Measurements from ENCODE around the gene ATP2C2. TPM values are rescaled to one million over a fixed set of nuclear protein-coding genes. Genes with fewer than 3 reads are reported as not detected.

Gene ATP2C2
- total RNA-seq, 4 donors from 2014 or later = 51.7 to 133 (median 57.7) TPM

DNA sequence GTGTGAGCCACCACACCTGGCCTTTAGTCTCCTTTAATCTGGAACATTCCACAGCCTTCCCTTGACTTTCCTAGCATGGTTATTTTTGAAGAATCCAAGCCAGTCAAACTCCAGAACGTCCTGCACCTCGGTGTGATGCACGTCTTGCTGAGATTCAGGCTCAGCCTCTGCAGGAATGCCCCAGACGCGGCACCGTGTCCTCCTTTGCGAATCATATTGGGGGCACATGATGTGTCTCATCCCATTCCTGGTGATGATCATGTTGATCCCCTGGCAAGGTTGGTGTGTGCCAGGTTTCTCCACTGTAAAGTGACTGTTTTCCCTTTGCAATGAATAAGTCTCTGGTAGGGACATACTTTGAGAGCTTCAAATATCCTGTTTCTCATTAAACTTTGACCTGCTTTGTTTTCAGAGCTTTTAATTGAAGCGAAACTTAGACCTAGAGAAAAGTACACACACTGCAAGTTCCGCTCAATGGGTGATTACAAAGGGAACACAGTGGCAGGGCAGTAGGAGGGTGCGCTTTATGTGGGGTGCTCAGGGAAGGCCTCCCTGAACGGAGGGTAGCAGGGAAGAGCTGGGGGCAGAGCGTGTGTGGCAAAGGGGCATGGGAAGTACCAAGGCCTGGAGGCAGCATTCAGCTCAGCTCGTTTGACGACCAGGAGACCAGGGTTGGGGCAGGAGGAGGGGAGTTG is 9.6 kb upstream of the ATP2C2 start:
- no peak for DNase-seq (ENCODE audit: low spot score in 2 of 2)
- TF ChIP-seq, protein P1, sequence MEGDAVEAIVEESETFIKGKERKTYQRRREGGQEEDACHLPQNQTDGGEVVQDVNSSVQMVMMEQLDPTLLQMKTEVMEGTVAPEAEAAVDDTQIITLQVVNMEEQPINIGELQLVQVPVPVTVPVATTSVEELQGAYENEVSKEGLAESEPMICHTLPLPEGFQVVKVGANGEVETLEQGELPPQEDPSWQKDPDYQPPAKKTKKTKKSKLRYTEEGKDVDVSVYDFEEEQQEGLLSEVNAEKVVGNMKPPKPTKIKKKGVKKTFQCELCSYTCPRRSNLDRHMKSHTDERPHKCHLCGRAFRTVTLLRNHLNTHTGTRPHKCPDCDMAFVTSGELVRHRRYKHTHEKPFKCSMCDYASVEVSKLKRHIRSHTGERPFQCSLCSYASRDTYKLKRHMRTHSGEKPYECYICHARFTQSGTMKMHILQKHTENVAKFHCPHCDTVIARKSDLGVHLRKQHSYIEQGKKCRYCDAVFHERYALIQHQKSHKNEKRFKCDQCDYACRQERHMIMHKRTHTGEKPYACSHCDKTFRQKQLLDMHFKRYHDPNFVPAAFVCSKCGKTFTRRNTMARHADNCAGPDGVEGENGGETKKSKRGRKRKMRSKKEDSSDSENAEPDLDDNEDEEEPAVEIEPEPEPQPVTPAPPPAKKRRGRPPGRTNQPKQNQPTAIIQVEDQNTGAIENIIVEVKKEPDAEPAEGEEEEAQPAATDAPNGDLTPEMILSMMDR (IDR thresholded peaks at IDR 0.05) = no peak
- TF ChIP-seq POLR2A (IDR thresholded peaks at IDR 0.05) = no peak
- H3K4me3 ChIP-seq (ENCODE audit: low read depth, poor library complexity, severe bottlenecking) = no peak overlapping the region
- intact Hi-C loops (cut with DNase I; ENCODE audit: low total_unique reads) = no loop called here
- WGBS, 2 donors = 82 to 86% methylated on average over 14 of the region's 14 CpGs

GRCh38 chr16:84359326-84359725 is 9.0 kb upstream of the ATP2C2 start:
- WGBS, 2 donors = 82 to 83% methylated on average over 7 to 8 of the region's 8 CpGs
- DNase-seq (ENCODE audit: low spot score in 2 of 2) = no peak
- intact Hi-C loops (cut with DNase I; ENCODE audit: low total_unique reads) = no loop called here
- no peak overlapping the region for H3K4me3 ChIP-seq (ENCODE audit: low read depth, poor library complexity, severe bottlenecking)
- TF ChIP-seq POLR2A (IDR thresholded peaks at IDR 0.05) = no peak
- TF ChIP-seq, protein P1 (IDR thresholded peaks at IDR 0.05) = no peak

- DNase-seq (ENCODE audit: low spot score in 2 of 2) = no peak
- intact Hi-C loops (cut with DNase I; ENCODE audit: low total_unique reads) = no loop called here
- no peak for TF ChIP-seq POLR2A (IDR thresholded peaks at IDR 0.05)
- TF ChIP-seq, protein P1 (IDR thresholded peaks at IDR 0.05) = no peak
- no peak overlapping the region for H3K4me3 ChIP-seq (ENCODE audit: low read depth, poor library complexity, severe bottlenecking)
- 87 to 88% methylated on average over 15 of the region's 15 CpGs for WGBS, 2 donors
Observed at GRCh38 chr16:84360170-84360569, 8.2 kb upstream of the ATP2C2 start.

GRCh38 chr16:84360748-84361147 is 7.6 kb upstream of the ATP2C2 start:
- no peak for DNase-seq (ENCODE audit: low spot score in 2 of 2)
- intact Hi-C loops (cut with DNase I; ENCODE audit: low total_unique reads) = no loop called here
- H3K4me3 ChIP-seq (ENCODE audit: low read depth, poor library complexity, severe bottlenecking) = no peak overlapping the region
- TF ChIP-seq POLR2A (IDR thresholded peaks at IDR 0.05) = no peak
- TF ChIP-seq, protein P1 (IDR thresholded peaks at IDR 0.05) = no peak
- WGBS, 2 donors = 82 to 93% methylated on average over 4 of the region's 4 CpGs

DNA sequence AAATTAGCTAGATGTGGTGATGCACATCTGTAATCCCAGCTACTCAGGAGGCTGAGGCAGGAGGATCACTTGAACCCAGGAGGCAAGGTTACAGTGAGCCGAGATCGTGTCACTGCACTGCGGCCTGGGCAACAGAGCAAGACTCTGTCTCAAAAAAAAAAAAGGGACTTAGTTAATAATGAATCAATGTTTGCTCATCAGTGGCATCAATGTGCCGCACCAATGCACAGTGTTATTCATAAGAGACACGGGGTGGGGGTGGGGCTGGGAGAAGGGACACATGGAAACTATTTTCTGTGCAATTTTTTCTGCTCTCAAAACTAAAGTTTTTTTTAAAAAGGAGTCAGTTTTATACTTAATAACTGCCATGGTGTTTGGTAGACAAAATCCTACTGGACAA is 6.8 kb upstream of the ATP2C2 start:
- intact Hi-C loops (cut with DNase I; ENCODE audit: low total_unique reads) = no loop called here
- no peak for TF ChIP-seq POLR2A (IDR thresholded peaks at IDR 0.05)
- TF ChIP-seq, protein P1 (IDR thresholded peaks at IDR 0.05) = no peak
- 67 to 77% methylated on average over 5 of the region's 5 CpGs for WGBS, 2 donors
- no peak for DNase-seq (ENCODE audit: low spot score in 2 of 2)
- H3K4me3 ChIP-seq (ENCODE audit: low read depth, poor library complexity, severe bottlenecking) = no peak overlapping the region

DNA sequence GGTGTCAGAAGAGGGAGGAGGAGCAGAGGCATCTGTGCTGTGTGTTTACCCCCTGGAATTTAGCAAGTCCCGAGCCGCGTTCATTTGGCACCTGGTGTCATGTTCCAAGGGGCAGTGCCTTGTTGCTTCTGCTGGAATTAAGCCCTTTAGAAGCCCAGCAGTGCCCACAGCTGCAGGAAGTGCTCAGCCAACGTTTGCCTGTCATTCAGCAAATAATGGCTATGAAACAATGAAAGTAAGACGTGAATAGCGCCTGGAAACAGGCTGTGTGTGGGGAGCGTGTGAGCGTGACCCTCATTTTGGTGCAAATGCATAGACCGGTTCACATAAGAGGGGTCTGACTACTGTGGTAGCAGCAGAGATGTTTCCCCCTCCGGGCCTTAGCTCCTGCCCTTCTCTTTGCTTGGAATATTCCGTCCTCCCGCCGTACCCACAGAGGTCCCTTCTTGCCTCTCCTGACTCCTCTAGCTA is 5.8 kb upstream of the ATP2C2 start:
- no peak overlapping the region for H3K4me3 ChIP-seq (ENCODE audit: low read depth, poor library complexity, severe bottlenecking)
- no peak for TF ChIP-seq POLR2A (IDR thresholded peaks at IDR 0.05)
- TF ChIP-seq, protein P1 (IDR thresholded peaks at IDR 0.05) = no peak
- 74 to 79% methylated on average over 13 of the region's 13 CpGs for WGBS, 2 donors
- intact Hi-C loops (cut with DNase I; ENCODE audit: low total_unique reads) = no loop called here
- DNase-seq (ENCODE audit: low spot score in 2 of 2) = no peak
